SK-N-MC (cell line): ENCODE results near the gene GRIK3.

Source experiments
- EZH2 ChIP-seq: fragments of 200-600 bp; sonication (generic); IDR thresholded peaks from one replicate; pipeline ENCODE4 v1.6.1; 2017; ENCODE audit warnings: antibody characterized with exemption
- FOXP2 ChIP-seq: optimal IDR thresholded peaks from 2 replicates; pipeline ENCODE3; 2011; ENCODE audit warnings: mild to moderate bottlenecking, moderate library complexity; ENCODE audit not compliant: insufficient read depth; ENCODE audit errors: extremely low read length, control extremely low read depth
- POLR2AphosphoS5 ChIP-seq: IDR thresholded peaks from 2 replicates; pipeline ENCODE4 v1.6.1; 2012; ENCODE audit warnings: mild to moderate bottlenecking, low read depth, low read length, borderline replicate concordance

- TF ChIP-seq POLR2AphosphoS5: no peak
- no peak for TF ChIP-seq EZH2
- no peak for TF ChIP-seq FOXP2
These were observed 178.4 kb downstream of the GRIK3 start for GRCh38 chr1:36855699-36856494.
